Brain microvascular endothelial cell (primary cell): Measurements from ENCODE around the gene LYVE1.

Experiments
- DNase-seq: peaks from one replicate; pipeline ENCODE4 v3.0.0-alpha.2; 2020
- H3K27ac ChIP-seq: fragments of 250-450 bp; sonication (Bioruptor Pico); 2 replicates; pipeline ENCODE4 v1.5.1; 2020; ENCODE audit warnings: mild to moderate bottlenecking, moderate library complexity
- H3K27me3 ChIP-seq: fragments of 250-450 bp; sonication (Bioruptor Pico); replicated peaks from 2 replicates; pipeline ENCODE4 v1.5.1; 2020; ENCODE audit warnings: mild to moderate bottlenecking
- H3K36me3 ChIP-seq: fragments of 250-450 bp; sonication (Bioruptor Pico); replicated peaks from 2 replicates; pipeline ENCODE4 v1.5.1; 2020; ENCODE audit warnings: mild to moderate bottlenecking
- H3K4me3 ChIP-seq: 2 replicates; pipeline ENCODE4 v1.5.1; 2011; ENCODE audit warnings: low read depth, mild to moderate bottlenecking, control low read depth, low read length, moderate library complexity
- in situ Hi-C: cut with HindIII; loops from 2 replicates; pipeline ENCODE4 v1.10.0; 2017; ENCODE audit warnings: low sequenced_read_pairs, low pct_ligation_motif_present
- TF ChIP-seq, protein P1 (sequence below): IDR thresholded peaks from 2 replicates; pipeline ENCODE4 v1.5.1; 2011; ENCODE audit warnings: low read depth, mild to moderate bottlenecking, moderate library complexity, low read length, control low read depth, inconsistent platforms; ENCODE audit errors: missing control alignments

Gene LYVE1

DNA sequence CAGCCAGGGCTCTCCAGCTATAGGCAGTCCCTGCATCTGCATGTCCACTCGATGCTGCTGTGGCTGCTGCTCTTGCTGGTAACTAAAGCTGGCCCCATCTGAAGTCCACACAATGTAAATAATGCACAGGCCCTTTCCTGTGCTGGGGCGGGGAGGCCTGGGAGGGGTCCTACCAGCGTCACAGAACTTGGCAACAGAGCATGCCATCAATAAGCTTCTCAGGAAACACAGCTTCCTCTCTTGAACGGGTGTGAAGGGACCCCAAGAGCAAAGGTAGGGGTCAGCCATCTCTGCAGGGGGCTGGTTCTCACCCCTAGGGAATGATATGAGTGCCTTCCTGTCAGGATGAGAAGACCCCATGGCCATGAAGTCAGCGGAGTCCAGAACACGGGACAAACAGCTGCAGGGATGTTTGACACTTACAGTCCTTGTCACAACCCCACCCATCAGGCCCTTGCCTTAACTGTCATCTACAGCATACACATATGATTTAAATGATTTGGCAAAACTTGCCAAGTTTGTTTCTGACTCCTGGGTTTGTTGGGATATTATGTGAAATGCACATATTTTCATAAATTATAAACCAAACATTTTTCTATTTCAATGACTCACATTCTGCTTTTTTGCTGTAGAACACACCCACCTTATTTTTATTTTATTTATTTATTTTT is 39.1 kb upstream of the LYVE1 start:
- TF ChIP-seq, protein P1, sequence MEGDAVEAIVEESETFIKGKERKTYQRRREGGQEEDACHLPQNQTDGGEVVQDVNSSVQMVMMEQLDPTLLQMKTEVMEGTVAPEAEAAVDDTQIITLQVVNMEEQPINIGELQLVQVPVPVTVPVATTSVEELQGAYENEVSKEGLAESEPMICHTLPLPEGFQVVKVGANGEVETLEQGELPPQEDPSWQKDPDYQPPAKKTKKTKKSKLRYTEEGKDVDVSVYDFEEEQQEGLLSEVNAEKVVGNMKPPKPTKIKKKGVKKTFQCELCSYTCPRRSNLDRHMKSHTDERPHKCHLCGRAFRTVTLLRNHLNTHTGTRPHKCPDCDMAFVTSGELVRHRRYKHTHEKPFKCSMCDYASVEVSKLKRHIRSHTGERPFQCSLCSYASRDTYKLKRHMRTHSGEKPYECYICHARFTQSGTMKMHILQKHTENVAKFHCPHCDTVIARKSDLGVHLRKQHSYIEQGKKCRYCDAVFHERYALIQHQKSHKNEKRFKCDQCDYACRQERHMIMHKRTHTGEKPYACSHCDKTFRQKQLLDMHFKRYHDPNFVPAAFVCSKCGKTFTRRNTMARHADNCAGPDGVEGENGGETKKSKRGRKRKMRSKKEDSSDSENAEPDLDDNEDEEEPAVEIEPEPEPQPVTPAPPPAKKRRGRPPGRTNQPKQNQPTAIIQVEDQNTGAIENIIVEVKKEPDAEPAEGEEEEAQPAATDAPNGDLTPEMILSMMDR = no peak

DNA sequence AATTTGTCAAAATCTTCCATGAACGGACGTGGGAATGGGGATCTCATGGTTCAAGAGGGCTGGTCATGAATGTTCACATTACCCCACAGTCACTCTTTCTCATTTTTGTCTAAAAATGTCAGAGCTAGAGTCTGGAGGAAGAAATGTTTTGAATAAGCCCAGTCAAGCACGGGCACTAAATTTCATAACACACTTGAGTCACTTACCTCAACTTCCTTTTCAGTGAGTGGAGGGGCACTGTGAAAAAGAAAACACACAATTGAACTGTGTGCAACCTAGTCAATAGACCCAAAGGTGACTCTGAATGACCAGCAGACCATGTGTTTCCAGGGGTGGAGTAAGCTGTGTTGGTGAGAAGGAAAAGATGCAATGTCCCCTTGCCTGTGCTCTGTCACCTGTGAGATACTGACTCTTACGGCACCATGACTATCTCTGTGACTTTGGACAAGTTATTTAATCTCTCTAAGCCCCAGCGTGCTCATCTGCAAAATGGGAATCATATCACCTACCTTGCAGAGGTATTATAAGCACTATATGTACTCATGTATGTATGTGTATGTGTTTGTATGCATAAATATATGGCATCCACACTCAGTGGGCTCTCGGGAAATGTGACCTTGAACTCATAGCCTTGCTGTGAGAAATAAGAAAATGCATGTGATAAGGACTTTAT is 38.2 kb upstream of the LYVE1 start:
- Histone ChIP-seq H3K27ac (peak overlapping the region; percentile 74), H3K4me3 (no peak overlapping the region), H3K27me3 (no peaks in the 10 kb centered on the region), H3K36me3 (no peaks in the 10 kb centered on the region)
- DNase-seq = peak; percentile 44
- TF ChIP-seq, protein P1 = no peak
- in situ Hi-C loops = no loop called here

More for the DNA sequence above, 39.1 kb upstream of the LYVE1 start:
- no peak overlapping the region for H3K27ac ChIP-seq
- DNase-seq = no peak
- in situ Hi-C loops = no loop called here
- H3K27me3 ChIP-seq = no peaks in the 10 kb centered on the region
- no peaks in the 10 kb centered on the region for H3K36me3 ChIP-seq
- no peak overlapping the region for H3K4me3 ChIP-seq

DNA sequence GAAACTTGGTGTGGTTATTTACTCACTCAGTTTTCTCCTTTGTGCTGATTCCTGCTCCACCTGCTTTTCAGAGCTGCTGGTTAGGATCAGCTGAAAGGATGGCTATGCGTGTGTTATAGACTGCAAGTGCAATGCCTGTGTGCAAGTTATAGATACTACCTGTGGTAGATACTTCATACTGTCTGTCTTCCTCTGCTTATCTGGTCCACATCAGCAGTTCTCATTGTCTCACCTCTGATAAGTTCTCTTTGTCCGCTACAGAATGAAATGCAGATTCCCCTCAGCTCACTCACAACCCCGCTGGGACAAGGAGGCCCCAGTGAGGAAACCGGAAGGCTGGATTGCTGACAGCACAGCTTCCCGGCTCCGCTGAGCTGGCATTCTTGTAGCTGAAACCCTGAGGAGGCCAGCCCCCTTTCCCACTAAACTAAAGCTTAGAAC is 37.5 kb upstream of the LYVE1 start:
- Histone ChIP-seq H3K27ac (peak overlapping the region; percentile 74), H3K36me3 (no peaks in the 10 kb centered on the region), H3K27me3 (no peaks in the 10 kb centered on the region), H3K4me3 (no peak overlapping the region)
- in situ Hi-C loops = no loop called here
- TF ChIP-seq, protein P1 = no peak
- DNase-seq = peak; percentile 74

DNA sequence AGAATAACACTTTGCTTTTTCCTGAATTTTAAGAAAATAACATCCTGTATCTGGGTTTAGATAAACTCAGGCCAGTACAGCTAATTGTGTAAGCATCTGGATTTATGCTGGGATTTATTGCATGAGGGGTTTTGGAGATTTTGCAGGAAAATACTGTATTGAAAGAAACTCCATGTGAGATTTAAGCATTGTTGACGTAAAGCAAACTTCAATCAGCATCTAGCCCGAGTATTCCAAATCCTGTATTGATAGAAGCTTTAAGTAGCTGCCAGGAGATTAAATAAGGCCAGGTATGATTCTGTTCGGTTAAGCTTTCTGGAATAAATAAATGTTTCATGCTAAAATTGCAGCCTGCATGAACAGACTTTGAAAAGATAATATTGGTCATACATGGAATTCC is 36.3 kb upstream of the LYVE1 start:
- Histone ChIP-seq H3K27me3 (no peaks in the 10 kb centered on the region), H3K36me3 (no peaks in the 10 kb centered on the region), H3K27ac (no peak overlapping the region), H3K4me3 (no peak overlapping the region)
- no peak for DNase-seq
- in situ Hi-C loops = no loop called here
- TF ChIP-seq, protein P1 = no peak

GRCh38 chr11:10604340-10604748 is 35.9 kb upstream of the LYVE1 start:
- TF ChIP-seq, protein P1 = no peak
- no peak for DNase-seq
- Histone ChIP-seq H3K27ac (no peak overlapping the region), H3K27me3 (no peaks in the 10 kb centered on the region), H3K36me3 (no peaks in the 10 kb centered on the region), H3K4me3 (no peak overlapping the region)
- in situ Hi-C loops = no loop called here
